GM19397 (cell line): ENCODE measurements around the gene PPM1H.
A peak's percentile ranks its signal among the peaks of the same experiment; 100 is the strongest.
"Not testable (repeated sequence)": the region's sequence is repeated elsewhere in the genome, so short reads cannot be mapped to it uniquely, and the experiment has no call there.

Experiments used
- ATAC-seq: cut with Tn5 transposase; IDR thresholded peaks from one replicate; pipeline ENCODE4 v1.9.1; 2021; ENCODE audit warnings: mild to moderate bottlenecking, moderate library complexity; ENCODE audit not compliant: unreplicated experiment

PPM1H gene

GRCh38 chr12:62948123-62948522, 13.2 kb upstream of the PPM1H start:
- no peak for ATAC-seq

DNA sequence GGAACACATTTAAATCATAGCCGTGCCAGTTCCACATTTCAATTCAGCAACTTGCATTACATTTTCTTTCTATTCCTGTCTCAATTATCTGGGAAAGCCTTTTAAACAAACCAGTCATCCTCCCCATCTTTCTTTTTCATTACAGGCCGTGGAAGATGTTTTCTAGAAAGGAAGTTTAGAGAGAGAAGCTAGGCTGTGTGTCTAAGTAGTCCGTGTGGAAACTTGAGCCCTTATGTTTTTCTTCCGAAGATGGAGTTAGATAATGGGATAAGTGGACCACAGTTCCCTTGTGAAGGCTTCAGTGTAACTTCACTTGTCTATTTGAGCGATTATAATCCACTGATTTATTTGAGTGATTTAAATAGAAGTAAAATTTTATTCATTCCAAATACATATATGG, 12.4 kb upstream of the PPM1H start:
- no peak for ATAC-seq

GRCh38 chr12:62943779-62944395, 8.9 kb upstream of the PPM1H start:
- ATAC-seq = no peak

GRCh38 chr12:62942316-62942715, 7.4 kb upstream of the PPM1H start:
- ATAC-seq = not testable (repeated sequence)

- peak; percentile 44 for ATAC-seq
Observed at GRCh38 chr12:62934239-62934798, 631 bp downstream of the PPM1H start.

DNA sequence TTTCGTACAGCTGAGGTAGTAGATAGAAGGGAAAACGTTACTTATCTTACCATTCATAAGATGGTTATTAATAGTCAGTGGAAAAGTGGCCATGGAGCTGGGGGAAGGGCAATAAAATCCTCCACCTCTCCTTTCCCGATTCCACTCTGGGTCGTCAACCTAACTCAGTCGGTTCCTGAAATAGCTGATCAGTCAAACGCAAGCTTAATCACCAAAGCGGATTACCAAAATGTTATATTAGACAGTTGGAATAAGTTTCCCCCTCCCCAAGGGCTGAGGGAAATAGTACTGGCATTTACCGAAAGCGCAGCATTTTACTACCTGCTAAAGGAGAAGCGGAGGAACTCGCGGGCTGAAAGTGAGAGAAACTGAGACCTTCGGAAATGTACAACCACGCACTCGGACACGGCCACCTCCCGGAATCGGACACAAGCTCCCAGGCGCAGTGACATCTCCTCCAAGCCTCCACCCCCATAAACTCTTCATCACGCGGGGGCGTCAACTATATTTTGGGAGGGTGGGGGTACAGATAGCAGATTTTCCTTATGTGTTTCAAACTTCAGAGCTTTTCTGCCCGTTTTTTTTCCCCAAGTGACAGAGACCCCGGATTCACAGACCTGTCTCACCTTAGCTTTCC, 1.2 kb downstream of the PPM1H start:
- ATAC-seq = no peak

GRCh38 chr12:62933220-62933601, 1.7 kb downstream of the PPM1H start:
- no peak for ATAC-seq

DNA sequence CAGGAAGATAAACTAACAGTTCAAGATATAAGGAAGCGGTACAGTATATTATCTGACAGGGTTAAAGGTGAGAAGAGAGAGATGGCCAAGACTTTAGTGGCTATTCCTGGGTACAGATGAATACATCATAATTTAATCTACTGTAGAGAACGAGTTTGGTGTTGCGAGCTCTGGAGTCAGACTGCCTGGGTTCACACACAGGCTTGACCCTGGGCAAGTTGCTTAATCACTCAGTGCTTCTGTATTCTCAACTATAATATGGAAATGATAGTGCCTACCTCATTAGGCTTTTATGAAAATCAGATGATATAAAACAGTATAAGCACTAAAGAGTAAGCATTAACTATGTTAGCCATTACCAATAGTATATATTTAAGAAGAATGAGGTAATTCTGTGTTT, 3.5 kb downstream of the PPM1H start:
- ATAC-seq = no peak

- ATAC-seq = no peak
Observed at GRCh38 chr12:62930546-62931425, 4.2 kb downstream of the PPM1H start.

DNA sequence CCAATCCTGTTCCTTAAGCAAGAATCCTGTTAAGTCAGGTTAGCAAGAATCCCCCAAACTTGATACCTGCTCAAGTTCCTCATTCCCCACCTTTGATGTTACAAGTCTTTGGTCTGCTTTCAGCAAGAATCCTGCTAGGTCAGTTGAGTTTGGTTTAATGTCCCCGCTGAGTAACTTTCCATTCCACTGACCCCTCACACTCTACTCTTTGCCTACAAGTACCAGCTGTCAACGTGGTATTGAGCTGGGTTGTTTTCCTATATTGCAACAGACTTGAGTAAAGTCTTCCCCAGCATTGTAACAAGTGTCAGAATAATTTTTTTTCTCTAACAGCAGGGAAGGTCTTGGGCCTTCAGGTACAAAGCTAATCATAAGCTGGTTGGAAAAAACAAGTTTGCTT, 6.3 kb downstream of the PPM1H start:
- no peak for ATAC-seq

DNA sequence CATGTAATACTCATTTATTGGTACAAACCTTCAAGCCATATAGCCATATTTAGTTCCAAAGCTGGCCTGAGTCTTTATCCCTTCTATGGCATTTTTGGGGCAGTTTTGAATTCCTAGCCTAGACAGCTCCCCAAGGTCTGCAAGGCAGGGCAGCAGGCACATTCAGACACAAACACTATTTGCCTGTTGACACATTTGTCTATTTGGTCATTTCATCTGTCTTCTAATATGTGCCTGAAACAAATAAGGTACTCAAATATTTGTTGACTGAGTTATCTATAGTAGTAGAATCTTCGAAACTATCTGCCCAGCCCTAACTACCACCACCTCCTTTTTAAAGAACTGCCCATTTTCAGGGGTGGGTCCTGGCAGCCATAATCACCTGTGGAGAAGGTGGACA, 9.3 kb downstream of the PPM1H start:
- no peak for ATAC-seq

DNA sequence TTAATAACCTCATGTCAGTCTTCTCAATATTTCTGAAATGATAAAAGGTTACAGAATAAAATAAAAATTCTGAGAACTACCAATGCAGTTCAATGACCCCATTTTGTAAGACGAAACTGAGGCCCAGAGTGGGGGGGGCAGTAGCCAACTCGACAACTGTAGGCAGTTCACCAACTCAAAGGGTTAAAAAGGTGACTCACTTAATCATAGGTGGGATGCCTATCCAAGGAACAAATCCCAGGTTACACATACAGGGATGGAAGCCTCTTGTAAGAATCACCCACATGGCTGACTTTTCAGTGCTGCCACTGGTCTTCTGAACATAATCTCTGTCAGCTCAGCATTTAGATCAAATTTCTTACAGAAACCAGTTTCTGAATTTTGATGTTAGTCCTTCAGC, 10.9 kb downstream of the PPM1H start:
- no peak for ATAC-seq

GRCh38 chr12:62922539-62922938, 12.4 kb downstream of the PPM1H start:
- ATAC-seq = no peak

DNA sequence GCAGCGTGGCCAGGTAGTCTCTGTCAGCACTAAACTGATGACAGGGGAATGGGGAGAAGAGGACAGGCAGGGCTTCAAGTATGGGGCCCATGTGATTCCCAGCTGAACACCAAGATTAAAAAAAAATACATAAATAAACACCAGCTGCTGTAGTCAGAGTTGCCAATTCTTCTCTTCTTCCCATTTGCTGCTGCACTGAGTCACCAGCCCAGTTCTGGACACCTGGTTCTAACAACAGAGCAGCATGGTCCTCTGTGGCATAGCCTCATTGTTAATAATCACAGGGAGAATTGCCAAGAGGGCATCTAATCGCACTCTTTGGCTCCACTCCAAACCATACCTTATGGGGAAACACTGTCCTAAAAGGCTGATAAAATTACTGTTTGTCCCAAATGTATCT, 15.1 kb downstream of the PPM1H start:
- ATAC-seq = no peak

DNA sequence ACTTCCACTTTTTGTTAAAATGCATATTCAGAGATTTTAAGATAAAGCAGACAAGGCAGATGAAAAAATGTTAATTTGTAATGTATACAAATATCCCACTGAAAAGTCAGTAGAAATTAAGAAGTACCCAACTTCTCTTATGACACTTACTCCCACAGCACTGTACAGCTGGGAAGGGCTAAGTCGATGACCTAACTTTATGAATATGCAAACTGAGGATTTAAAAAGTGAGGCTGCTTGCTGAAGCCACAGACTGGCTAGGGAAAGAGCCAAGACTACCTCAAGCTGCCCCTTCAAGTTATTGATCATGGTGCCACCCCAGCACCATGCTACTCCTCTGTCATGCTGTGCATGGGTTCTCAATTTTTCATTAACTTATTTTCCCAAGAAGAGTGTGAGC, 17.0 kb downstream of the PPM1H start:
- ATAC-seq = no peak

DNA sequence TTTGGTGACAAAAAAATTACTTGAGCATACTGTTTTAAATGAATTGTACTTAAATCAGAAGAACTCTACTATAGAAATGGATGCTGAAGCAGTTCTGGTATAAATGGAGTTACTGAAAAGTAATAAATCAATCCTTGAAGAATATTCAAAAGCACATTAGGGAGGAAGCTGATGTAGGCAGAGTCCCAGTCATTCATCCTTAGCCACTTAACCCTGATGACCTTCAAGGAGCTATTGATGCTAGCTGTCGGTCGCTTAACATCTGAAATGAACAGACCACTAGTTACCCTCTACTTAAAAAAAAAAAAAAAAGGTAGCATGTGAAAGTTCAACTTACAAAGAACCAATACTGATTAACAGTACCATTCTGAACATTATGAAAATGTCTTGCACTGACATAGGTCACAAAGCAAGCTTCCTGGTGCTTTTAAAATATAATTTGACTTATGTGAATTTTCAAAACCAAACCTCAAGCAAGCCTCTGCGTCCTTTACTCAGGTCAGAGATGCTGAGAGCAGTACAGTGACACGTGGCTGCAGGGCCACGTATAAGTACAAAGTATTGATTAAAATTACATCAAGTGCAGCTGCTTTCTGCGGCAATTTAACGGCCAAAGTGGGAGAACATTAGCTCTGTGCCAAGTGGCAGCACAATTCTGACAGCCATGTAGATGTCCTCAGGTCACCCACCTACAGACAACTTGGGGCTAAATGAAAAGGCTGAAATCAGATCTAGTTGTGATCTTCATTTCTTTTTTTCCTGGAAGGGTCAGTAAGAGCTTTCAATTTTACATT, 18.1 kb downstream of the PPM1H start:
- ATAC-seq = no peak

DNA sequence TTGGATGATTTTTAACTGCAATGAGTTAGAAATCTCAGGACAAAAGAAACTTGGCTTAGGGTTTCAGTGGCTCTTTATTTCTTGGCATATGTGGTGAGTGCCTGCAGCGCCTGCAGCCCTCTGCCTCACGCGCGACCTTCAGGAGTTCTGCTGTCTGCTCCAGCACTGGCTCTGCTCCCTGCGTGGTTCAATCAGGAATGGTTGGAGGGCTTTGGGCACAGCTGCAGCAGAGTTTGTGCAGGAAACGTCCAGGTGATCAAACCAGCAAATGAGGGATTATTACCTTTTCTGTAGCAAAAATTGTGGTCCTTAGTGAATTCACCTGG, 19.8 kb downstream of the PPM1H start:
- ATAC-seq = no peak

- no peak for ATAC-seq
Observed at GRCh38 chr12:62914443-62915203, 20.3 kb downstream of the PPM1H start.

GRCh38 chr12:62913380-62913779, 21.6 kb downstream of the PPM1H start:
- no peak for ATAC-seq

DNA sequence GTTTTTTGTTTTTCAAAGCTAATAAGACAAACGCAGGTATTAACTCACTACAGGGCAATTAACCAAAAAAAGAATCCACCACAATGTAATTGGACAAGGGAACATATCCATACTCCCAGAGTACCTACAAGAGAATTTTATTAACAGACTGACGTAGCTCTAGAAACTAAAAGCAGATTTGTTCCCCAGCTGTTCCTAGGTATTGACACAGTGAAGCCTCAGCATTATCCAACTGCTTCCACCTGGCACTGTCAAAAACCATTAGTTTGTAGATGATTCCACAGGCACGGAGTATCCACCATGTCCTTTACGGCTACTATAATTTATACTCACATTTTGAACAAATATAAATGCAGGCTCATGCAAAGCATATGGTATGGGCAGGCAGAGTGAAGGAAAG, 22.3 kb downstream of the PPM1H start:
- ATAC-seq = no peak
